ENCODE measurements around the gene GNAQ. TPM values are rescaled to one million over a fixed set of nuclear protein-coding genes. Genes with fewer than 3 reads are reported as not detected.

Gene GNAQ
- total RNA-seq, 1 experiment from 2014 or later, result 34.1 TPM

- BruUV-seq (replicated peaks), result no TSS peak
- no peak overlapping the region for H3K4me3 Mint-ChIP-seq (ENCODE audit: low read depth, unreplicated experiment)
- no peak for TF ChIP-seq CTCF (IDR thresholded peaks at IDR 0.05; ENCODE audit: unreplicated experiment)
- intact Hi-C loops (cut with micrococcal nuclease; ENCODE audit: unreplicated experiment), result no loop called here
- CTCF ChIA-PET, result no interaction called here
- H3K27ac Mint-ChIP-seq (ENCODE audit: unreplicated experiment), result no peak overlapping the region
- no peaks in the 10 kb centered on the region for H3K36me3 Mint-ChIP-seq (ENCODE audit: insufficient read depth, unreplicated experiment)
- peaks cover 26% of the 10 kb centered on the region for H3K4me1 Mint-ChIP-seq (ENCODE audit: low read depth, unreplicated experiment)
- no peaks in the 10 kb centered on the region for H3K27me3 Mint-ChIP-seq (ENCODE audit: unreplicated experiment)
- no peaks in the 10 kb centered on the region for H3K9me3 Mint-ChIP-seq (ENCODE audit: low read depth, unreplicated experiment)
- DNase-seq, result no peak
Measured at GRCh38 chr9:77887662-77888061, 143.9 kb downstream of the GNAQ start.

GRCh38 chr9:77885104-77885672 lies 146.4 kb downstream of the GNAQ start:
- H3K4me3 Mint-ChIP-seq (ENCODE audit: low read depth, unreplicated experiment), result no peak overlapping the region
- DNase-seq, result no peak
- no peak overlapping the region for H3K27ac Mint-ChIP-seq (ENCODE audit: unreplicated experiment)
- no TSS peak for BruUV-seq (replicated peaks)
- H3K4me1 Mint-ChIP-seq (ENCODE audit: low read depth, unreplicated experiment), result peaks cover 35% of the 10 kb centered on the region
- no peak for TF ChIP-seq CTCF (IDR thresholded peaks at IDR 0.05; ENCODE audit: unreplicated experiment)
- CTCF ChIA-PET, result interaction anchor here (0.7 to 1.0 kb wide), 2 partner anchors 46 to 583 kb away, joined by 3 to 4 read pairs; no protein-coding TSS in a partner anchor
- H3K27me3 Mint-ChIP-seq (ENCODE audit: unreplicated experiment), result no peaks in the 10 kb centered on the region
- intact Hi-C loops (cut with micrococcal nuclease; ENCODE audit: unreplicated experiment), result no loop called here
- H3K9me3 Mint-ChIP-seq (ENCODE audit: low read depth, unreplicated experiment), result no peaks in the 10 kb centered on the region
- H3K36me3 Mint-ChIP-seq (ENCODE audit: insufficient read depth, unreplicated experiment), result no peaks in the 10 kb centered on the region

GRCh38 chr9:77883846-77884771 lies 147.5 kb downstream of the GNAQ start:
- Mint-ChIP-seq H3K27me3 (ENCODE audit: unreplicated experiment) (no peaks in the 10 kb centered on the region), H3K9me3 (ENCODE audit: low read depth, unreplicated experiment) (no peaks in the 10 kb centered on the region), H3K27ac (ENCODE audit: unreplicated experiment) (no peak overlapping the region), H3K36me3 (ENCODE audit: insufficient read depth, unreplicated experiment) (no peaks in the 10 kb centered on the region), H3K4me3 (ENCODE audit: low read depth, unreplicated experiment) (no peak overlapping the region), H3K4me1 (ENCODE audit: low read depth, unreplicated experiment) (peaks cover 35% of the 10 kb centered on the region)
- no peak for TF ChIP-seq CTCF (IDR thresholded peaks at IDR 0.05; ENCODE audit: unreplicated experiment)
- BruUV-seq (replicated peaks), result no TSS peak
- intact Hi-C loops (cut with micrococcal nuclease; ENCODE audit: unreplicated experiment), result no loop called here
- DNase-seq, result no peak
- CTCF ChIA-PET, result interaction anchor here (0.6 to 1.0 kb wide), 2 partner anchors 45 to 409 kb away, joined by 3 to 4 read pairs; no protein-coding TSS in a partner anchor

GRCh38 chr9:77883133-77883532 lies 148.5 kb downstream of the GNAQ start:
- no peak for TF ChIP-seq CTCF (IDR thresholded peaks at IDR 0.05; ENCODE audit: unreplicated experiment)
- no peak for DNase-seq
- Mint-ChIP-seq H3K27me3 (ENCODE audit: unreplicated experiment) (no peaks in the 10 kb centered on the region), H3K4me3 (ENCODE audit: low read depth, unreplicated experiment) (no peak overlapping the region), H3K27ac (ENCODE audit: unreplicated experiment) (no peak overlapping the region), H3K4me1 (ENCODE audit: low read depth, unreplicated experiment) (peaks cover 35% of the 10 kb centered on the region), H3K9me3 (ENCODE audit: low read depth, unreplicated experiment) (no peaks in the 10 kb centered on the region), H3K36me3 (ENCODE audit: insufficient read depth, unreplicated experiment) (no peaks in the 10 kb centered on the region)
- CTCF ChIA-PET, result no interaction called here
- intact Hi-C loops (cut with micrococcal nuclease; ENCODE audit: unreplicated experiment), result no loop called here
- no TSS peak for BruUV-seq (replicated peaks)
